ENCODE data around the gene FBN1. TPM values are rescaled to one million over a fixed set of nuclear protein-coding genes. Genes with fewer than 3 reads are reported as not detected.

Gene FBN1
- total and polyA plus RNA-seq, 2 of the 13 experiments (the other 11 are each of a cell fraction or from before 2014, with no cell fraction given) = 1.5 to 3.0 TPM

DNA sequence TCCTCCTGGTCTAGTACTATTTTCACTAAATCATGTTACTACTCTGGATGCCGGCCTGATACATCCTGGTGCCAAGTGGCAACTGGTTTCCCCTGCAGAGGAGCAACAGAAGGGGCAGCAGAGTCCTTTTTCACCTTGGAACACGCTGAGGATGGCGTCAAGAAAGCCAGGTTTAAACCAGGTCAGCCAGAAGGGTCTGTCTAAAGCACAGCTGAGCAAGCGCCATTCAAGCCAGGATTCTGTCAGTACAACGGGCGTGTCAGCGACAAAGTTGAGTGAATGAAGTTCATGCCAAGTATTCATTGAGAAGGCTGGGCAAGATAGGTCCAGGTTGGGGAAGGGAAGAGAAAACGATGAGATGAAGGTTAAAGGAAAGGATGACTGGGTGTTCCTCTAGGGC is 88.2 kb downstream of the FBN1 start:
- Histone ChIP-seq H3K27ac (ENCODE audit: extremely low read length, insufficient read depth, low read length) (no peak overlapping the region), H3K4me1 (ENCODE audit: insufficient read depth, low read length) (no peaks in the 10 kb centered on the region), H3K9ac (ENCODE audit: insufficient read depth, low read depth, low read length) (no peak overlapping the region), H3K4me3 (replicated peaks in 1 of 3; ENCODE audit: insufficient read depth in 1 of 3, low read depth in 2 of 3, low read length in 3 of 3) (no peak overlapping the region), H3K4me2 (ENCODE audit: low read depth, low read length) (no peak overlapping the region), H3K27me3 (ENCODE audit: control insufficient read depth in 1 of 2, insufficient read depth in 2 of 2, low read length in 2 of 2) (no peaks in the 10 kb centered on the region), H3K36me3 (replicated peaks in 1 of 2; ENCODE audit: control insufficient read depth in 1 of 2, insufficient read depth in 2 of 2, low read length in 2 of 2) (no peaks in the 10 kb centered on the region), H3K9me3 (ENCODE audit: low read length) (no peaks in the 10 kb centered on the region), H4K20me1 (ENCODE audit: insufficient read depth, low read length) (no peaks in the 10 kb centered on the region), H2AFZ (ENCODE audit: low read length) (no peak overlapping the region), H3K79me2 (ENCODE audit: insufficient read depth, low read length) (no peaks in the 10 kb centered on the region)
- BruUV-seq (replicated peaks) = no TSS peak
- WGBS (ENCODE audit: low lambda C conversion rate) = 45% methylated on average over 8 of the region's 8 CpGs
- no peak for DNase-seq (ENCODE audit: low spot score)
- TF ChIP-seq RARG (CRISPR knock-in tag; IDR thresholded peaks at IDR 0.05; ENCODE audit: low read depth) (no peak), ZNF816 (CRISPR knock-in tag; IDR thresholded peaks at IDR 0.05; ENCODE audit: borderline replicate concordance) (no peak), XRCC5 (optimal IDR thresholded peaks at IDR 0.05; ENCODE audit: low read length) (no peak), SRSF4 (IDR thresholded peaks at IDR 0.05; ENCODE audit: low read depth, low read length, poor library complexity, severe bottlenecking) (no peak), HNRNPH1 (optimal IDR thresholded peaks at IDR 0.05; ENCODE audit: low read depth, low read length) (no peak), MZF1 (CRISPR knock-in tag; IDR thresholded peaks at IDR 0.05; ENCODE audit: borderline replicate concordance) (no peak), MAZ (IDR thresholded peaks at IDR 0.05; ENCODE audit: borderline replicate concordance, low read depth, low read length) (no peak), MAZ (CRISPR knock-in tag; IDR thresholded peaks at IDR 0.05; ENCODE audit: low read depth) (no peak), FOSL2 (CRISPR knock-in tag; IDR thresholded peaks at IDR 0.05) (no peak), POLR2A (IDR thresholded peaks at IDR 0.05; ENCODE audit: insufficient read depth in 1 of 2, low read depth in 2 of 2, low read length in 2 of 2) (no peak), ZNF644 (CRISPR knock-in tag; IDR thresholded peaks at IDR 0.05; ENCODE audit: low read depth) (no peak), ZNF549 (CRISPR knock-in tag; IDR thresholded peaks at IDR 0.05) (no peak), ZNF121 (CRISPR knock-in tag; IDR thresholded peaks at IDR 0.05) (no peak), CAMTA2 (CRISPR knock-in tag; IDR thresholded peaks at IDR 0.05; ENCODE audit: borderline replicate concordance) (no peak), SAFB2 (CRISPR knock-in tag; IDR thresholded peaks at IDR 0.05; ENCODE audit: borderline replicate concordance, low read depth) (no peak), SNAPC2 (CRISPR knock-in tag; IDR thresholded peaks at IDR 0.05) (no peak), MTA1 (CRISPR knock-in tag; IDR thresholded peaks at IDR 0.05; ENCODE audit: borderline replicate concordance) (no peak), ZNF256 (CRISPR knock-in tag; conservative IDR thresholded peaks at IDR 0.05) (no peak), MIXL1 (CRISPR knock-in tag; IDR thresholded peaks at IDR 0.05) (no peak), ZNF556 (CRISPR knock-in tag; IDR thresholded peaks at IDR 0.05; ENCODE audit: borderline replicate concordance) (no peak)
- TF ChIP-seq, protein P1, sequence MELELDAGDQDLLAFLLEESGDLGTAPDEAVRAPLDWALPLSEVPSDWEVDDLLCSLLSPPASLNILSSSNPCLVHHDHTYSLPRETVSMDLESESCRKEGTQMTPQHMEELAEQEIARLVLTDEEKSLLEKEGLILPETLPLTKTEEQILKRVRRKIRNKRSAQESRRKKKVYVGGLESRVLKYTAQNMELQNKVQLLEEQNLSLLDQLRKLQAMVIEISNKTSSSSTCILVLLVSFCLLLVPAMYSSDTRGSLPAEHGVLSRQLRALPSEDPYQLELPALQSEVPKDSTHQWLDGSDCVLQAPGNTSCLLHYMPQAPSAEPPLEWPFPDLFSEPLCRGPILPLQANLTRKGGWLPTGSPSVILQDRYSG (CRISPR knock-in tag; IDR thresholded peaks at IDR 0.05) = no peak
- CTCF ChIA-PET (ENCODE audit: low intra/inter-chr PET ratio, low total read pairs) = no interaction called here
- intact Hi-C loops (cut with micrococcal nuclease; ENCODE audit: unreplicated experiment) (no loop called here), in situ Hi-C loops (cut with HindIII; ENCODE audit: extremely low pct_ligation_motif_present, low pct_unique_long_range_greater_than_20kb) (no loop called here)
- POLR2A ChIA-PET = no interaction called here
- no peak for FAIRE-seq
- no peak for ATAC-seq
